Iris pigment epithelial cell (primary cell): ENCODE measurements around the gene LY6G6D.
A peak's percentile ranks its signal among the peaks of the same experiment; 100 is the strongest.

Source experiments
- DNase-seq: peaks from one replicate; pipeline ENCODE4 v3.0.0-alpha.2; 2011; ENCODE audit warnings: low read depth

LY6G6D gene, protein sequence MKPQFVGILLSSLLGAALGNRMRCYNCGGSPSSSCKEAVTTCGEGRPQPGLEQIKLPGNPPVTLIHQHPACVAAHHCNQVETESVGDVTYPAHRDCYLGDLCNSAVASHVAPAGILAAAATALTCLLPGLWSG

GRCh38 chr6:31715022-31715958 lies at the start of gene LY6G6D:
LY6G6D (plus strand) TSS chr6:31715348; CDS start chr6:31715356, 8 bp downstream.
- no peak for DNase-seq

DNA sequence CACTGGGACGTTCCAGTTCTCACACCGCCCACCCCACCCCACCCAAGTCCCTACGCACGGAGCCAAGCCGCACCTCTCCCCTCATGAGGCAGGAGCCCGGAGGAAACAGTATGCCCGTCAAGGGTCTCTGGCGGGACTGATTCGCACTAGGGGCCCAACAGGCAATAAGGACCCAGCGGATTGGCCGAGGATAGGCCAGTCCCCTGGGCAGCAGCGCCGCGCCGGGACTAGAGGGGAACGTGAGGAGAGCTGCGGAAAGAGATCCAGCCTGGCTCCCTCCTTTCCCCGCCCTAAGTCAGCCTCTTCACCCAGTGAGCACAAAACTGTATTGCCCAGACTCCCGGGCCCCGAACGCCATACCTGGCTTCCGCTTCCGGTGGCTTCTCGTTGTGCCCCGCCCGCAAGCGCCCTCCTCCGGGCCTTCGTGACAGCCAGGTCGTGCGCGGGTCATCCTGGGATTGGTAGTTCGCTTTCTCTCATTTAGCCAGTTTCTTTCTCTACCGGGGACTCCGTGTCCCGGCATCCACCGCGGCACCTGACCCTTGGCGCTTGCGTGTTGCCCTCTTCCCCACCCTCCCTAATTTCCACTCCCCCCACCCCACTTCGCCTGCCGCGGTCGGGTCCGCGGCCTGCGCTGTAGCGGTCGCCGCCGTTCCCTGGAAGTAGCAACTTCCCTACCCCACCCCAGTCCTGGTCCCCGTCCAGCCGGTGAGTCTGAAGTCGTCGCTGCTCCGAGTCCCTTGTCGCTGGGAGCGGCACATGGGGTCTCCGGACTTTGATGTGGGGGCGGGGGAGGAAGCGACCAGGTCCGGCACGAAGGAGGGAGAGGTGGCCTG lies 49.4 kb upstream of the LY6G6D start, which contains the start of gene CSNK2B:
Gene CSNK2B, plus strand, starts transcription at position 580 of the 836 bp plus-strand sequence. CDS start 752 bp downstream, outside the sequence.
- peak; percentile 98 for DNase-seq

DNA sequence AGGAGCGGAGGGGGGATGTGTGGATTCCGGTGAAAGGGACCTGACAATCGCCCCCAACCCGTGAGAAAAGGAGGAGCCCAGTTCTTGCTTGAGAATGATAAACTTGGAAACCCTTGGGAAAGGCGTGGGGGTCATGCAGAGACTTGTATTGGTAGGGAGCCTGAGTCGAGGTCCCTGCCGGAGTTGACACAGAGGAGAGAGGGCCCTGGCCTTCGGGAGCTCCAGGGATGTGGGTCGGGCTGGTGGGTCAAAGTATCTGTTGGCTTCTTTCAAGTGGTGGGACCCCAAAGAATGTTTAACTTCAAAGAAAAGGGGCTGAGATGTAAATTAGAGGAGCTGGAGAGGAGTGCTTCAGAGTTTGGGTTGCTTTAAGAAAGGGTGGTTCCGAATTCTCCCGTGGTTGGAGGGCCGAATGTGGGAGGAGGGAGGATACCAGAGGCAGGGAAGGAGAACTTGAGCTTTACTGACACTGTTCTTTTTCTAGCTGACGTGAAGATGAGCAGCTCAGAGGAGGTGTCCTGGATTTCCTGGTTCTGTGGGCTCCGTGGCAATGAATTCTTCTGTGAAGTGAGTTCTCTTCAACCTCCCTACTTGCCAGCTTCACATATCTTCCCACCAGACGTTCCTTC lies 48.7 kb upstream of the LY6G6D start:
- peak; percentile 51 for DNase-seq

DNA sequence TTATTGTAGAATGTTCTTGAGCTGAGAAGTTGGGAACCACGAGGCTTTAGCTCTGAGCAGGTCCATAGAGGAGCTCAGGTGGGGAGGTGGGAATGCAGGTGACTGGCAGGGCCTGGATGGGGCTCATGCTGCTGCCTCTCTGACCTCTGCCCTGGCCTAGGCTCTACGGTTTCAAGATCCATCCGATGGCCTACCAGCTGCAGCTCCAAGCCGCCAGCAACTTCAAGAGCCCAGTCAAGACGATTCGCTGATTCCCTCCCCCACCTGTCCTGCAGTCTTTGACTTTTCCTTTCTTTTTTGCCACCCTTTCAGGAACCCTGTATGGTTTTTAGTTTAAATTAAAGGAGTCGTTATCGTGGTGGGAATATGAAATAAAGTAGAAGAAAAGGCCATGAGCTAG lies 45.5 kb upstream of the LY6G6D start, which contains the start of gene LY6G5B:
Gene LY6G5B, plus strand, starts transcription at position 301 of the 400 bp plus-strand sequence. CDS start 975 bp downstream, outside the sequence.
- no peak for DNase-seq

- no peak for DNase-seq
Measured at GRCh38 chr6:31676322-31676903, 38.7 kb upstream of the LY6G6D start.

DNA sequence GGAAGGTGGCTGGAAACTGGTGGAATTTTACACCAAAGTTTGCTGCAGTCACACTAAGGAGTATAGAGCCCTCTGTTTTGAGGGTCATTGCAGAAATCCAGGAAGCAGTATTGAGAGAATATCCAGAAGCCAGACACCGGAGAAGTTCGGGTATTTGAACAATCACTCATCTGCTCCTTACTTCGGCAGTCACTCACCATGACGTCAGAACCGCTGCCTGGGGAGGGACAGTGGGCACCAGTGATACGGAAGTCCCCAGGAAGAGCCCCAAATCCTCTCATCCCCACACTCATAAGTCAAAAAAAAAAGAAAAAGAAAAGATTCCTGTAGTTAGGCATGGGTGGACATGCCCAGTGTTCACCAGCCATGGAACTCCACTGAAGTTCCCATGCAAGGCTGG lies 38.2 kb upstream of the LY6G6D start:
- DNase-seq: no peak

DNA sequence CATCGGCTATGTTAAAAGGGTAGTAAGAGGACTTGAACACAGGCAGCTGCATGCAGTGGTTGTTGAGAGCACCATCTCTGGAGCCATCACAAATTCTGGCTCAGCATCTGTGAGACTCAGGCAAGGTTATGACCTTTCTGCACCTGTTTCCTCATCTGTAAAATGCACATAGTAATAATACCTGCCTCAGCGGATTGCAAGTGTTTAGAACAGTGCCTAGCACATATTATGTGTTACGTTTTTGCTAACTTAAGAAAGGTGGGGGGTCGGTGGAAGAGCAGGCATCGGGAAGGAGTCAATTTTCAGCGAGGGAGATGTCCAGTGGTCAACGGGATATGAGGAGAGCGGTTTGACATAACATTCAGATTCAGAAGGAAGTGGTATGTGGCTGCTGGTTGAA lies 37.2 kb upstream of the LY6G6D start:
- no peak for DNase-seq

DNA sequence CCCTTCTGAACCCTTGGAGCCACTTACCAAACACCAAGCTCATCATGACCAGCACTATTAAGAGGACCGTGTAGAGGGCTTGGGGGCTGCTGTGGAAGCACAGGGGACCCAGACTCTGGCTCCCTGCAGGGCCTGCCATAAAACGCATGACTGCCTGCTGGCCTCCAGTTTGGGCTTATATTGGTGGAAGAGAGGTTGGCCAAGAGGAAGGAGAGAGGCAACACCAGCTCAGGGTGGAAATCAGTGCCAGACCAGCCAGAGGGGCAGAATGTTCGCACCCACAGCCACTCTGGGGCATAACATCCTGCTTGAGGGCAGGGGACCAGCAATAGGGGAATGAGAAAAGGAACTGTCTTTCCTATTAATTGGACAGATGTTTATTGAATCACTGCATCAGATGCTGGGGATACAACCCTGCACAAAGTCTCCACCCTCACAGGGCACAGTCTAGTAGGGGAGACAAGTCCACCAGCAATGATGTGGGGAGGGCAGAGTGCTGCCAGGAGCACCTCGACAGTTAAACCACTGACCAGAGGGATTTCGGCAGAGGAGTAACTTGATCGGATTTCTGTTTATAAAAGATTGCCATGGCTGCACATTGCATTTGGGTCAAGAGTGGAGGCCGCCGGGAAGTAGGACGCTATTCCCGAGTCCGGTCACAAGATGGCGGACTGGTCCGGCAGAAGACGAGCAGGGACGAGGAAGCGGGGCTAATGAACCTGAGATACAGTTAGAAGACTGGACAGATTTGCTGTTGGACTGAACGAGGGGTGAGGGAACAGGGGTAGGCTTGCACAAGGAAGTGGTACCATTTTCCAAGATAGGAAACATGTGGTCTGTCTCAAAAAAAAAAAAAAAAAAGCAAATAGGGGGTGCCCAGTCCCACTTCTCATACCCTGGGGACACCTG lies 34.7 kb upstream of the LY6G6D start, which contains the start of gene LY6G5C:
Gene LY6G5C, minus strand, starts transcription at position 842 of the 909 bp plus-strand sequence. Its CDS starts 694 bp downstream, at position 148.
- DNase-seq: peak; percentile 94

DNA sequence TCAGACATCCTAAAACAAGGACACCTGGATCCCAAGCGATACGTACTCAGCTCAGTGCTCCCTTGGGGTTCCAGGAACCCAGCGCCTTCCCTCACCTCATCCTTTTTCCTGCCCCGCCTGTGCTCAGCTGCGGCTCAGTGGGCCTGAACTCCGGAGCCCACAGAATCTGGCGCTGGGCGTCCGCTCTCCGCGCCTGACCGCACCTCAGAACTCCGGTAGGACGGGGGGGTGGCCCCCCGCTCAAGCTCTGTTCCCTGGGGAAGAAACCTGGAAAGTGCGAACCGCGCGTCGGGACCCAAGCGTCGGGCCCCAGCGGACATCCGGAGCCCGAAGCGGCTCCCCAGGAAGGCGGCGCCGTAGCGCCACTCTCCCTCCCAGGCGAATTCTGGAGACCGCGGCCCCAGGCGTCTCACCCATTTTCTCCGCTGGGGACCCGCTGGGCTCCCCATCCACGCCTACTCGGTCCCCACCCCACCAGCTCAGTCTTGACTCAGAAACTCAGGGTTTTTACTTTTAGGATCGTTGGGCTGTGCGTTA lies 33.9 kb upstream of the LY6G6D start:
- DNase-seq: peak; percentile 29

- no peak for DNase-seq
Measured at GRCh38 chr6:31683591-31683990, 31.6 kb upstream of the LY6G6D start.

GRCh38 chr6:31686483-31686882 lies 28.7 kb upstream of the LY6G6D start:
- DNase-seq: no peak

- DNase-seq: no peak
Measured at GRCh38 chr6:31687321-31687720, 27.8 kb upstream of the LY6G6D start.

GRCh38 chr6:31687860-31688693 lies 27.1 kb upstream of the LY6G6D start:
- no peak for DNase-seq

DNA sequence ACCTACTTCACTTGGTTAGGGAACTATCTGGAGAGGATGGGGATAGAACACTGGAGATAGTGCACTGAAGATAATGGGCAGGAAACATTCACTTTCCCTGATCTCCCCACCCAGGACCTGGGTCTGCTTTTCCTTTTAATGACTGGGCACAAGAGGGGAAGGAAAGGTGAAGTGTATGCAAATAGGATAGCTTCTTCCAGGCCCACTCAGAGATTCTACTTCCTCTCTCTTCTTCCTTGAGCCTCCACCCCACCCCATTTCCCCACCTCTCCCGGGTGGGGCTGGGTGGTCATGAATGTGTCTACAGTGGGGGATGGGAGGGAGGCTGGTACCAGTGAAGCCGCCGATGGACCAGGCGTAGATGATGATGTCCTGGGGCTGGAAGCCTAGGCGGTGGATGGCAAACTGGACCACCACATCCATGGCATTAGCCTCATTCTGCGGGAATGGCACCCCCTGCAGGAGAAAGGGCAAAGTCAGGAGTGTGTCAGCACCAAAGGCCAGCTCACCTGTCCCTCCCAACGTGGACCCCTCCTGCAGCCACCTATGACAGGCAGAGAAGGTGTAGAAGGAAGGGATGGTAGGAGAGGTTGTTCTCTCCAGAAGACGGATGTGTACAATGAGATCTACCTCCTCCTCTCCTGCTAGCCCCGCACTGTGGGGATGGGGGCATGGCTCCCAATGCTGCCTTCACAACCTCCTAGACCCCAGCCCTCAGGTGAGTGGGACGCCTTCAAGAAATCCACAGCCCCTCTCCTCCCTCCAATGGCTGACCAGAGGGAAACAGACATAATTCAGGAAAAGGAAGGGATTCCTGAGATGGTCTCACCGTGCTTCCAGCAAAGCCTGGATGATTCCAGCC lies 25.7 kb upstream of the LY6G6D start:
- no peak for DNase-seq

DNA sequence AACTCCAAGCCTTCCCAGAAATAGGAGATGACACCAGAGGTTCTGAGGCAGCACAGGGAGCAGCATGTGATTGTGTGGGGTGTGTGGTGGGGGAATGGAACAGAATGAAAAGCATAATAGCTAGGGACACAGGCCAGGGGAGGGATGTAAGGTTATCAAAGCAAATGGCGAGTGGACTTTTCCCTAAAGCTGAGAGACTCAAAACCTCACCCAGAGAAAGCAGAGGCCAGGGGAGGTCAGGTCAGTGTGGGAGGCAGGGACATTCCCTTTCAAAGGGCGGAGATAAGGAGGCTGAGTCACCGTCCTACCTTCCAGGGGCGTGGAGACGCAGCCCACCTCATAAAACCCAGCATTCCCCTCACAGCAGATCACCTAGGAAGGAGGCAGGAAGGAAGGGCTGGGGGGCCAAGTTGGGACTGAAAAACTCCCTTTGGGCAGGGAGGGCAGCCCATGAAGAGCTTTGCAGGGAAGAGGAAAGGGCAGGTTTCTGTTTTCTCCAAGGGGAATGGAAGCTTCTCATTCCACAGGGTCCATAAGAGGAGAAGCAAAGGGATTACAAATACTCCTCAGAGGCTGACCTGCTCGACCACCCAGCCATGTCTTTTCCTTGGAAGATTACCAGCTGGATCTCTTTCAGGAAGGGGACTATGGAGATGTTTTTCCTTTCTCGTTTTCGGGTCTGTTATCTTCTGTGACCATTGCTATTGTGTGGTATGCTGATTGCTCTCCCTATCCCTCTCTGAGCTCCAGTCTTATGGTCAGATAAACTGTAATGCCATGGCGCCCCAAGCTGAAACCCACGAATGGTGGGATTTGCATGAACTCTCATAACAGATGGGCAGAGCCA lies 24.7 kb upstream of the LY6G6D start:
- DNase-seq: peak; percentile 15

DNA sequence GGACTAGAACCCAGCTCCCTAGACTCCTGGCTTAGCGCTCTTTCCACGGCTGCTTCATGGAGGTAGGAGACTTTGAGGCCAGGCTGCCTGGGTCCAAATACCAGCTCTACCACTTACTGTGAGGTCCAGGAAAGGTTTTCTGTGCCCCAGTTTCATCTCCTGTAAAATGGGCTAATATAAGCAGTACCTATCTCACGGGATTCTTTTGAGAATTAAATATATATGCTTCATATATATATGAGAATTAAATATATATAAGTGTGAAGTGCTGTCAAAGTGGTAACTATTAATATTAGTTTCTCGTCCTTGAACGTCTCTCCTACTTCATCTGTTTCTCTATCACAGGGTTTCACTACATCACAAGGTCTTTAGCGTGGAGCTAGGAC lies 24.1 kb upstream of the LY6G6D start:
- DNase-seq: no peak

DNA sequence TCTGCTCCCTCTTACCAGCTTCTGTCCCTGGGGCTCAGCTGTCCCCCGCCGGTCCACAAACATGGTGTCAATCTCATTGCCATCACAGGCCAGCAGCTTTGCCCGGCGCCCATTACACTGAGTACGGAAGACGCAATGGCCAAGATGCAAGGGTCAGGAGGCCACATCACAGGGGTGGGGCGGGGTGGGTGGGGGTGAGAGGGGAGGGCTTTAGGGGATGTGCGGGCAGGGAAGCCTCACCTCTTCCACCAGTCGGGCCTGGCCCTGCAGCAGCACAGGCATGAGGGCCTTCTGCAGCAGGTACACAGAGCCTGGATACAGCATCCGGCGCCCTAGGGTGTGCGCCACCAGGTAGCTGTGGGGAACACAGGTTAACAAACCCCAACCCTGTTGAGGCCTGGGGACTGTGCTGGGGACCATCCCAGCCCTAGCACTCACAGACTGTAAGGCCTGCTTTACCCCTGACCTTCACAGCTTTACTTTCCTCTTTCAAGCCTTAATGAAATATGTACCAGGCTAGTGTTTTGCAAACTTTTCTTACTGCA lies 23.5 kb upstream of the LY6G6D start:
- DNase-seq: no peak
